Suppressor macrophage (primary cell): ENCODE data around the gene CASZ1.

Experiments used
- DNase-seq, 4 experiments: peaks; one replicate each; pipeline ENCODE4 v3.0.0-alpha.2; 2020 to 2022
- total RNA-seq, 17 experiments: gene quantifications; one replicate each; lab custom pipeline; 2026; ENCODE audit warnings: mixed read lengths in 6 of 17, inconsistent platforms in 3 of 17; lab: John Stamatoyannopoulos, UW

The CASZ1 gene, protein sequence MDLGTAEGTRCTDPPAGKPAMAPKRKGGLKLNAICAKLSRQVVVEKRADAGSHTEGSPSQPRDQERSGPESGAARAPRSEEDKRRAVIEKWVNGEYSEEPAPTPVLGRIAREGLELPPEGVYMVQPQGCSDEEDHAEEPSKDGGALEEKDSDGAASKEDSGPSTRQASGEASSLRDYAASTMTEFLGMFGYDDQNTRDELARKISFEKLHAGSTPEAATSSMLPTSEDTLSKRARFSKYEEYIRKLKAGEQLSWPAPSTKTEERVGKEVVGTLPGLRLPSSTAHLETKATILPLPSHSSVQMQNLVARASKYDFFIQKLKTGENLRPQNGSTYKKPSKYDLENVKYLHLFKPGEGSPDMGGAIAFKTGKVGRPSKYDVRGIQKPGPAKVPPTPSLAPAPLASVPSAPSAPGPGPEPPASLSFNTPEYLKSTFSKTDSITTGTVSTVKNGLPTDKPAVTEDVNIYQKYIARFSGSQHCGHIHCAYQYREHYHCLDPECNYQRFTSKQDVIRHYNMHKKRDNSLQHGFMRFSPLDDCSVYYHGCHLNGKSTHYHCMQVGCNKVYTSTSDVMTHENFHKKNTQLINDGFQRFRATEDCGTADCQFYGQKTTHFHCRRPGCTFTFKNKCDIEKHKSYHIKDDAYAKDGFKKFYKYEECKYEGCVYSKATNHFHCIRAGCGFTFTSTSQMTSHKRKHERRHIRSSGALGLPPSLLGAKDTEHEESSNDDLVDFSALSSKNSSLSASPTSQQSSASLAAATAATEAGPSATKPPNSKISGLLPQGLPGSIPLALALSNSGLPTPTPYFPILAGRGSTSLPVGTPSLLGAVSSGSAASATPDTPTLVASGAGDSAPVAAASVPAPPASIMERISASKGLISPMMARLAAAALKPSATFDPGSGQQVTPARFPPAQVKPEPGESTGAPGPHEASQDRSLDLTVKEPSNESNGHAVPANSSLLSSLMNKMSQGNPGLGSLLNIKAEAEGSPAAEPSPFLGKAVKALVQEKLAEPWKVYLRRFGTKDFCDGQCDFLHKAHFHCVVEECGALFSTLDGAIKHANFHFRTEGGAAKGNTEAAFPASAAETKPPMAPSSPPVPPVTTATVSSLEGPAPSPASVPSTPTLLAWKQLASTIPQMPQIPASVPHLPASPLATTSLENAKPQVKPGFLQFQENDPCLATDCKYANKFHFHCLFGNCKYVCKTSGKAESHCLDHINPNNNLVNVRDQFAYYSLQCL (N-terminal part only)
- 2.5 to 37.2 (median 6.0) reads per million in 17 experiments for total RNA-seq

DNA sequence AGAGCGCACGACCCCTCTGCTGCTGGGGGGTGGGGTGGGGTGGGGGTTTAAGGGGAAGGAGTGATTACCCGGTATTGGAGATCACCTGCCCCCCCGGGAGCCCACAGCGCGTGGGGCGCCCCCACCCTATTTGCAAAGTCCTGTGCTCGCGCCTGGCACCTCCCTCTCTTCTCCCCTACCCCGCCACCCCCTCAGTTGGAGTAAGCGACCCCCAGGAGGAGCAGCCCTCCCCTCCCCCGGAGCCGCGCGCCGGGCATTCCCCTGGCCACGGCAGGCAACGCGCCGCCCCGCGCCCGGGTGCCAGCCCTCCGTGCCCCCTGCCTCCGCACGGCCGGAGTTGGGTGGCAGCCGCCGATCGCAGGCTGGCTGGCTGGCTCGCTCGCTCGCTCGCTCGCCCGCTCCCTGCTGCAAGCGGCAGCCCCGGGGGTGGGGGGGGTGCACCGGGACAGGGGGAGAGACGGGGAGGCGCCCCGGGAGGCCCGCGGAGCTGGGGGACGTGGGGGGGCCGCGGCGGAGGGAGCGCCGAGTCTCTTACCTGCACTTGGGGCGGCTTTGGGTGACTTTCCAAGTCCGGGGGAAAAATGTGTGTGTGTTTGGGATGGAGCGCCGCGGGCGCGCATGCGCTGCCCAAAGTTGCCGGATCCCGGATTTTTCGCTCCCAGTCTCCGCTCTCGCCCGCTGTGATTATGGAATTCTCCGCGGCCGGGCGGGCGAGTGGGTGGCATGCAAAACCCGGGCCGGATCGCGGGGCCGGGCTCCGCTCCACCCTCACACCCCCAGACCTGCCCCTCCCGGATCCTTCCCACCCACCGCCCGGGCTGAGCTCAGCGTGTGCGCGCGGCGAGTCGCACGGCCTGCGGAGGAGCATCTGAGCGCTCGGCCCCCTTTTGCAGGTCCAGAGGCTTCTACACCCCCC lies at the start of gene CASZ1:
Gene CASZ1, minus strand, starts transcription at position 618 of the 916 bp plus-strand sequence. CDS start 102,757 bp downstream, outside the sequence.
- peak; percentile 17 to 63 (median 26) for DNase-seq

DNA sequence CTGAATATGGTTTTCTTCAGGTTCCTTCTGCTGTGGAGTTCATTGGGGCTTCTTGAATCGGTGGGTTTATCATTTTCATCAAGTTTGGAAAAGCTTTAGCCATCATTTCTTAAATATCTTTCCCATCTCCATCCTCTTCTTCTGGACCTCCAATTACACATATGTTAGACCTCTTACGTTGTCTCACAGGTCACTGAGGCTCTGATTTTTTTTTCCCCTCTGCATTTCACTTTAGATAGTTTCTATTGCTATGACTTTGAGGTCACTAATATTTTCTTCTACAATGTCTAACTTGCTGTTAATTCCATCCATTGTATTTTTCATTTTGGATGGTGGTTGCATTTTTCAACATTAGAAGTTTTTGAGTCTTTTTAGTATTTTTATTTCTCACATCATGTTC lies 47.3 kb upstream of the CASZ1 start:
- no peak for DNase-seq

DNA sequence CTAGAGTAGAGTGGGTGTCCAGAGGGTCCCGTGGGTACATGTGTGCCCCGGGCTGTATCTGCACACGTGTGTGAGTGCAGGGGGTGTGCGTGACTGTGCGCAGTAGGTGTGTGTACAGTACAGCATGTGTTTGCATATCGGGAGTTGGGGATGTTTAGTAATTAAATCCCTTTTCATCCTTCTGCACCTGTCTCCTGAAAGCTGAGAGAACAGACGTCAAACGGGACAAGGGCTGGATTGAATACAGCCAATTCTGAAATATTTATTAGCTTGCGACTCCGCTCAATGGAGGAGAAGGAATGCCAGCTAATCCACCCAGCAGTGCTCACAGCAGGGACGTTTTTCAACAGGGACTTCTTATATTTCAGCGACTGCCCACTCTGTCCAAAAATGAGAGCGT lies 44.7 kb upstream of the CASZ1 start:
- no peak for DNase-seq

DNA sequence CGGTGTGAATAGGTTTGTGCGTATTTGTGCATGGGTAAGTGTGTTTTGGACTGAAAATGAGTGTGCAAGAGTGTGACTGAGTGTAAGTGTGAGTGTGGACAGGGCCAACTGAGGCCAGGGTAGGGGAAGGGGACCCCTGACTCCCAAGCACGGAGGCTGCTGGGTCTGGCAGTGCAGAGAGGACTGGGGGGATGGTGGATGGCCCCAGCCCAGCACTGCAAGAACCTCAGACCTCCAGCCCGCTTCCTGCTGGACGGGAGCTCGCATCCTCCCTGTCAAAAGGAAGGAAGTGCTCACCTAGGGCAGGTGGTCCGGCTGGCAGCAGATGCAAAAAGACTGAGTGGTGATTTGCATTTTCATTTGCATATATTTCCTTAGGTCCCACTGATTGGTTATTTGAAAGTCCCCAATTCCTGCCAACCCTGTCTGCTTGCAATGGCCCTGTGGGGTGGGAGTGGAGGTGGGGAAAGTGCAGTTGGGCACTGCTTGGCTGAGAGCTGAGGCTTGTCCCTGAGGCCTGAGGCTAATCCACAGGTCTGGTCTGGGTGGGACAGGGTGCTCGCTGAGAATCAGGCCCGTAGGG lies 42.8 kb upstream of the CASZ1 start:
- no peak for DNase-seq

DNA sequence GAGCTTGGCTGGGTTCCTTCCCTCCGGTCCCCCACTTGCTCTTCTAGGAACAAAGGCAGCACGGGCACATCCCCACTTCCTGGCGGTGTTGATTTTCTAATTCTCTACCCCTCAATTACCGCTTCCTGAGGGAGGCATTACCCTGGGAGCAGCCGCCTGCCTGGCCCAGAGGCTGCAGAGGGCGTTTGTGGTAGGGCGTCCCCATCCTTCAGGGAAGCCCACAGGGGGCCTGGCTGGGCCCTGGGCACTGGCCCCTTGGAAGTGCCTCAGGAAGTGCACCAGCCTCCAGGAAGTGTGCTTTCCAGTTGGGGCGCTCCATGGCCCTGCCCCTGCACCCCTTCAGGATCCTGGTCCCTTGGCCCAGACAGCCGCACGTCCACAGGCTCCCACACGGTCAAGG lies 42.1 kb upstream of the CASZ1 start:
- DNase-seq, result no peak

DNA sequence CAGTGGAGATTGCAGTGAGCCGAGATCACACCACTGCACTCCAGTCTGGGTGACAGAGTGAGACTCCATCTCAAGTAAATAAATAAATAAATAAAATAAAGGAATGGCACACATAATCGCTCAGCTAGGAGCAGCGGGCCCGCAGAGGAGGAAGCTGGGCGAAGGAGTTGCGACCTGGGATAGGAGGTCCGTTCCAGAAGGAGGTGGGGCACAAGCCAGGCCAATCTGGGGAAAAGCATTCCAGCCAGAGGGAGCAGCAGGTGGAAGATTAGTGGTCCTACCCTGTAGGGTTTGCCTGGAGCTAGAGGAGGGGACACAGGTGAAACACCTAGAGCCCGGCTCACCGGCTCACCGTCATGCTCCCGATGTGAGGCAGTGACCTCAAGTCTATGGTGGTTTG lies 40.3 kb upstream of the CASZ1 start:
- DNase-seq, result no peak

DNA sequence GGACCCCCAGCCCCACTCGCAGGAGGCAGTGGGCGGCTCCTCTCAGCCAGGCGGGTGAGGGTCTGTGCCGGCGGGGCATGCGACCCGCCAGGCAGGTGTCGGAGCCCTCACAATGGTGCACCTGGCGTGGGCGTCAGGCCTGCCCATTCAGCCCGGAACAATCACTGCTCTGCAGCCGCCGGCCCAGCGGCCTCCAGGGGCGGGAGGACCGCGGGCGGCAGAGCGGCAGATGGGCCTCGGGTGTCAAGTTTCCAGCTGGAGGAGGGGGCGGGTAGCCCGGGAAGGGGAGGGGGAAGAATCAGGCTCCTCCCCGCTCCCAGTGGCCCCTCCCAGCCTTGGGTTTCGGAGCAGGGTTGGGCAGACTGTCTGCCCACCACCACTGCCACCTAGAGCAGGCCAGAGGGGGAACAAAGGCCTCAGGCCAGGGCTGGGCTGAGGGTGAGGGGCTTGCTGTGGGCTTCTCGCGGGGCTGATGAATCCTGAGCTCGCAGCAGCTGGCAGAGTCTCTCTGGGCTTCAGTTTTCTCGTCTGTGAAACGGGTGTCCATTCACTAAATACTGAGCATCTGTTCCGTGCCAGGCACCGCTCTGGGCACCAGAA lies 39.5 kb upstream of the CASZ1 start:
- DNase-seq, result peak in 1 of 4 experiments; percentile 22

DNA sequence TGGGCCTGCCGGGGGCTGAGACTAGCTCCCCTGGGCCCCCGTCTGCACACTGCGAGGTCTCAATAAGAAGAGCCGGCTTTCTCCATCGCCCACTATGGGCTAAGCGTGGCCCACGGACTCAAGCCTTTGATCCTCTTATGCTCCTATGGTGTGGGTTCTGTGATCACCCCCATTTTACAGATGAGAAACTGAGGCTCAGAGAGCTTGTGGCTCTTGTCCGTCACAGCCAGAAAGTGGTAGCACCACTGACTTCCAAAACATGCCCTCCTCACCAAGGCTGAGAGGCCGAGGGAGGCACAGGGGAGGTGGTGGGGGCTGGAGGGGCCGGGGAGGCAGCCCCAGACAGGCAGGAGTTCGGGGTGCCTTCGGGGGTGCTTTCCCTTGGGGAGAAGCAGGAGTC lies 39.0 kb upstream of the CASZ1 start:
- DNase-seq, result no peak

DNA sequence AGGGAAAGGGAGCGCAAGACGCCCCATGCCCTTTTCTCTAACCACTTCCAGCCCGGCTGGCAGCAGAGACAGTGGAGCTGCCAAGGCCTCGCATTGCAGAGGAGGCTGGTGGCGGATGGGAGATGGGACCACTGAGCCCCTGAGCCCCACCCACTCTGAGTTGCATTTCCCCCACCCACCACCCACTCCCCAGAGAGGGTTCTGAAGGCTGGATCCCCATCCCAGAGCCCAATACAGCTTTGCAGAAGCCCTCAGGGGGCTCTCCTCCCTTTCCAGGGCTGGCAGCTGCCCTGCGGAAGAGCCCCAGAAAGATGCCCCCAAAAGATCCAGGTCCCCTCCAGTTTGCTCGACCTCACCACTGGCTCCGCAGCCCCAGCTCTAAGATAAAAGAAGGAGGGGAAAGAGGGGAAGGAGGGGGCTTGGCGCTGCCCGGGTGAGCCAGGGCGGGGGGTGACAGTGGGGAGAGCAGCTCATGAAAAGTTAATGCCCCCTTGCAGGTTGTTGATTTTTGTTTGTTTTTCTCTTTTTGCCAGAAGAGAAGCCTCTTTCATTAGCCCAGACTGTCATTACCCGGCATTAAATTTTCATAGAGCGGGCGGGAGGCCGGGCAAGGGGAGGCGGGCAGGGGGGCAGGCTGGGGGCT lies 38.4 kb upstream of the CASZ1 start:
- DNase-seq, result no peak

DNA sequence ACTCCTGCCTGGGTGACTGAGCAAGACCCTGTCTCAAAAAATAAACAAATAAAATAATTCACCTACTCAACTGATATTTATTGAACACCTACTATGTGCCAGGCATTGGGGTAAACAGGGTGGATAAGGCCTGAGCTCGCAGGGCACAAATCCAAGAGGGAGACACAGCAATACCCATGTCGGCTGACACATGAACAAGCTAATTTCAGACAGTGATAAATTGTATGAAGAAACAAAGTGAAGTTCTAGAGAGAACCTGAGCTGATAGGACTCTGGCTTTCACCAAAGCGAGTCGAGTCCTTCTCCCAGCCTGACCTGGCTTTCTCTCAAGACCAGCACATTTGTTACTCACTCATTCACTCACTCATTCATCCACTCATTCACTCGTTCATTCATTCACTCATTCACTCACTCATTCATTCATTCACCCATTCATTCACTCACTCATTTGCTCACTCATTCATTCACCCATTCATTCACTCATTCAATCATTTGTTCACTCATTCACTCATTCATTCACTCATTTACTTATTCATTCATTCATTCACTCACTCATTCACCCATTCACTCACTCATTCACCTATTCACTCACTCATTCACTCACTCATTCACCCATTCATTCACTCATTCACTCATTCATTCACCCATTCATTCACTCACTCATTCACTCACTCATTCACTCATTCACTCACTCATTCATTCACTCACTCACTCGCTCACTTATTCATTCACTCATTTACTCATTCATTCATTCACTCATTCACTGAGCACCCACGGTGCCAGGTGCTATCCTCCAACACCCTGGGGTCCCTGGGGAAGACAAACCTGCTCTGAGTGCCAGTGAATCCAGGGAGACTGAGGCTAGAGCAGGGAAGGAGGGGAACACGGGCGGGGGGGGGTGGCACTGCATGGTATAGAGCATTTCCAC lies 37.4 kb upstream of the CASZ1 start:
- DNase-seq, result peak in 1 of 4 experiments; percentile 2

DNA sequence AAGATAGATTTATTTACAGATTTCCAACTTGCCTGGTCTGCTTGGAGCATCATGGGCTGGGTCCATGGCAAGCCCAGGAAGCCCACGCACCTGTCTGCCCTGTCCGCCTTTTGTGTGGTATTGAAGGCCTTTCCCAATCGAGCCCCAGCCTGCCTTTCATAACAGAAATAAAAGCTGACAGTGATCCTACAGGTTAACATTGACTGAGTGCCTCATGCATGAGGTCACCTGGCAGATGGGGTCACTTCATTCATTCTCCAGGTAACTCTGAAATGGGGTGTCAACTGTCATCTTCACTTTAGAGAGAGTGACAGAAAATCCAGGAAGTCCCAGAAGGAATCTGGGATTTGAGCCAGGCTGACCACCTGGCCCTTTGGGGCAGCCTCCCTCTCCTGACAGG lies 36.3 kb upstream of the CASZ1 start:
- no peak for DNase-seq

DNA sequence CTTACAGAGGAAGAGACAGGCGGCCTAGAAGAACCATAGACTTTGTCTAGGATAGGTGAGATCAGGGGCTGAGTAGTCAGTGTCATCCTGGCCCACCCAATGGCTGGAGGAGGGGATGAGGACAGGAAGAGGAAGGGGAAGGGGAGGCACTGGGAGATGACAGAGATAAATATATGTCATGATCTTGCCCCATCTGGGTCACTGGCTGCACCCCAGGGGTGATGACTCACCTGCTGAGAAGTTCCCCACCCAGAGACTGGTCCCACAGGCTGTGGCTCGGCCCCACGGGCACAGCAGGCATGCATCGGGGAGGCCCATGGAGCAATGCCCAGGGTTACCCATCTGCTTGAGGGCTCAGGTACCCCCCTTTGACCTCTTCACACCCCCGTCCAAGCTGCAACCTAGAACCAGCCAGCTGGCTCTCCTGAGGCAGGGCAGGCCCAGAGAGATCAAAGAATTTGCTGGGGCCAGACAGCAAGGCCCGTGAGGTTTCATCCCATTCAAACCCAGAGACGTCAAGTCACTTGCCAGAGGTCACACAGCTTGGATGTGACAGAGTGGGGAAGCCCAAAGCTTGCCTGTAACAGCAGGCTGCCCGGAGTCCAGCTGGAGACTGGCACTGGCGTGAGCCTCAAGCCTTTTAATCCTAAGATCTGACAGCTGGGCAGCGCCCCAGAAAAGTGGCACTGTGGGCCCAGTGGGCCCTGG lies 34.7 kb upstream of the CASZ1 start:
- DNase-seq, result peak in 3 of 4 experiments; percentile 8 to 14 (median 13)

DNA sequence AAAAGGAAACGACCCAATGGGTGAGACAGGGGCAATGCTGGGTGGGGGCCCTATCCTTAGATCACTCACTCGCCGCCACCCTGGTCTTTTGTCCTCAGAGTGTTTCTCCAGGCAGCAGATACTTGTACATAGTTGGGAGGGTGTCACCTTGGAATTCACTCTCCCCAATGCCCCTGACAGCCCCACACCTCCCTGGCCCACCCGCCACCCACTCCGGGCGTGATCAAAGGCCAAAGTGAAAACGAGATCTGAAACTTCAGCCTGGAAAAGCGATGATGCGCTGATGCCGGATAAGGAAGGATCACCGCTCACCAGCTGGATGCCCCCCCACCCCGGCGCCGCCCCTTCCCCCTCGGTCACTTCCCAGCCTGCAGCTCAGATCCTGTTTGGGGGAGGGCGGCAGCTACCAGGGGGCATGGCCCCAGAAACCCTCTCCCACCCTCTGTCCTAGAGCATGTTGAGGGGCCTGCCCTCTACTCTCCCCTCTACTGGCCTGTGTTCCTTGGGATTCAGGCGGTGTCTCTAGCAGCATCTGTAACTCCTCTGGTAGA lies 33.6 kb upstream of the CASZ1 start:
- peak in 1 of 4 experiments; percentile 2 for DNase-seq

DNA sequence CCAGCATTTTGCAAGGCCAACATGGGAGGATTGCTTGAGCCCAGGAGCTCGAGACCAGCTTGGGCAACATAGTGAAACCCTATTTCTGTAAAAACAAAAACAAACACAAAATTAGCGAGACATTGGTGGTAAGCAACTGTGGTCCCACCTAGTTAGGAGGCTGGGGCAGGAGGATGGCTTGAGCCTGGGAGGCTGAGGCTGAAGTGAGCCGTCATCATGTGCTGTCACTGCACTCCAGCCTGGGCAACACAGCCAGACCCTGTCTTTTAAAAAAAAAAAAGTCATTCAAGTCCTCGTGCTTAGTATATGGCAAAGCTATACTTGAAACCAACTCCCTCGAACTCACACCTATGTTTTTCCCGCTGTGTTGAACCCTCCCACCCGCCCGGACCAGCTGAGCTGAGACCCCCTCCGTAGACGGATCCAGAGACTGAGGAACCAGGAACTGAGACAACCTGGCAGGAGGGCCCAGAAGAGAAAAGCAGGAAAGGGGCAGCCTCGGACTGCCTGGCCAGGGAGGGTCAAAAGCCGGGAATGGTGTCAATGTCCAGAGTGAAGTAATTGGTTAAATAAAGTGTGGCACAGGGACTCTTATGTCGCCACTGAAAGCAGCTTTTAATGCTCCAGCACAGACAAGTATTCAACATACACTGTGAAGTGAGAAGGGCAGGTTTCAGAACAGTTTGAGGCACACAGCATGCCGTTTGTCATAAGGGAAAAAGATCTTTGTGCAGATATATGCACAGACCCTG lies 32.8 kb upstream of the CASZ1 start:
- DNase-seq, result no peak

DNA sequence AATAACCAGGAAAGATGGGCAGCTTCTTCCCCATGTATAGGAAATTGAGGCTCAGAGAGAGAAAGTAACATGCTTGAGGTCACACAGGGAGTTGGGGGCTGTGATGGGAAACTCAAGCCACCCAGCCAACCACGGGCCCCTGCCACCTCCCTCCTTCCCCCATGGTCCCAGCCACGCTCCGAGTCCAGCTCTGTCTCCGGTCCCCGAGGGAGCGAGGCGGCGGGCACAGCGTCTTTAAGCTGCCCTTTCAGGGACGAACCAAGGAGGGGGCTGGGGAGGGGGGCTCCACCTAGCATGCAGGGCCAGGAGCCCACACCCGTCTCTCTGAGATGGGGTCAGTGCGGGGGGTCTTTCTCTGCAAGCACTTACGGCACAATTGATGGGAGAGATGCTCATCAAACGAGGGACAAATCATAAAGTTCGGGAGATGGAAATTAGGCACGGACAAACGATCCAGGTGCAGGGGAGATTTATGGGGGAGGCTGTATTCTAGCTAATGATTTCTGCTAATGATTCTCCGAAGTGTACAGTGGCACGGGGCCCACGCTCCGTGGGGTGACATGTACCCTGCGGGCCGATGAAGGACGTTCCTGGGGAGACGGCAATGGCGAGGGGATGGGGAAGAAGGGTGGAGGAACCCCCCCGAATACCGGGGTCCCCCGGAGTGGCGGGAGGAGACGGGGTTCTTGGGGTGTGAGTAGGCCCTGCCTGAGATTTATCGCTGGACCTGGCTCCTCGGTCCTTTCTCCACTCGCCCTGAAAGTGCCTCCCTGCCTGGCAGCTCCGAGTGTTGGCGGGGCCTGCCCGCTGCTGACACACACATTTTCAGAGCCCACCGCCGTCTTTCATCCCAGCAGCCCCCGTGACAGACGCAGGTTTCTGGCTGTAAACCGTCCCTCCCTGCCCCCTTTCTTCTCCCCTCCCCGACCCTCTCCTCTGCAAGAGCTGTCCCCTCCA lies 31.2 kb upstream of the CASZ1 start:
- no peak for DNase-seq

DNA sequence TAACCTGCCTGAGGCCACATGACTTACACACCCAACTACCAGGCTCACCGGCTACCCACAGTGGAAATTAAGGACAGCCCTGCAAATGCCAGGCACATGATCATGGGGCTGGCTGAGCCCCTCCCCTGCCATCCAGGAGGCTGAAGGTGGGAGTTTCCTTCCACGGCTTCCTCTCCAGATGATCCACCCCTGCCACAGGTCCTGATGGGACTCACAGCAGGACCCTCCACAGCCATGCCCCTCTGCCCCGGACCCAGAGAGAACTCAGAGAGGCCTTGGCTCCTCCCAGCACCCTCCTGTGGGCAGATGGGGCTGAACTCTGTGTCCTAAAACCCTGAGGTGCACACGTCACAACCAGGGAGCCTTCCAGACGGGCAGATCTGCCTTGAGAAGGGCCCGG lies 29.1 kb upstream of the CASZ1 start:
- DNase-seq, result no peak
